ENCODE measurements around the gene DYNLT1. TPM values are rescaled to one million over a fixed set of nuclear protein-coding genes. Genes with fewer than 3 reads are reported as not detected.
"Not testable (repeated sequence)": the region's sequence is repeated elsewhere in the genome, so short reads cannot be mapped to it uniquely, and the experiment has no call there.

Gene DYNLT1
- total and polyA plus RNA-seq, 2 donors from 2014 or later = 145 to 406 TPM

DNA sequence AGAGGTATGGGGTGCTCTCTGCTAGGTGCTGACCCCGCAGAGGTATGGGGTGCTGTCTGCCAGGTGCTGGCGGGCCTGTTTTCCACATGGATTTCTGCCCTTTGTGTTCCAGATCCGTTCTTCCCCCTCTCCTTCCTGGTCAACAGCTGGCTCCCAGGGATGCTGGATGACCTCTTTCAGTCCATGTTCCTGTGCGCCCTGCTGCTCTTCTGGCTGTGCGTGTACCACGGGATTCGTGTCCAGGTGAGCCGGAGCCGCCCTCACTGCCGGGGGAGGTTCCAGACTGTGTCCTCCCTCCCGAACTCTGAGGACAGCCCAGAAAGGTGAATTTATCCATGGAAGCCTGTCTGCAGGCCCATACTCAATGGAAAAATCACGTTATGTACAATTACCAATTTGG, 36.3 kb downstream of the DYNLT1 start:
- DNase-seq (no peak), FAIRE-seq (no peak)
- Histone ChIP-seq H3K9me3 (ENCODE audit: control insufficient read depth in 2 of 3, insufficient read depth in 1 of 3, low read length in 3 of 3) (no peaks in the 10 kb centered on the region), H3K36me3 (ENCODE audit: control insufficient read depth in 2 of 3, insufficient read depth in 3 of 3, low read length in 3 of 3) (peaks cover 2 to 15% (median 4%) of the 10 kb centered on the region in 3 donors), H3K27me3 (ENCODE audit: control insufficient read depth, insufficient read depth, low read length) (no peaks in the 10 kb centered on the region), H3K9ac (ENCODE audit: low read length in 3 of 3) (no peak overlapping the region), H3K4me1 (ENCODE audit: control insufficient read depth in 2 of 3, insufficient read depth in 2 of 3, low read depth in 1 of 3, low read length in 3 of 3) (peaks cover 0 to 9% (median 3%) of the 10 kb centered on the region in 3 donors), H3K4me3 (ENCODE audit: low read length in 3 of 3) (no peak overlapping the region), H3K27ac (ENCODE audit: low read depth in 2 of 2, low read length in 2 of 2) (no peak overlapping the region)
- intact Hi-C loops (cut with DNase I) = loop anchor here (5.0 kb wide), 1 partner anchor 391 kb away; no protein-coding TSS in a partner anchor
- TF ChIP-seq, protein P1, sequence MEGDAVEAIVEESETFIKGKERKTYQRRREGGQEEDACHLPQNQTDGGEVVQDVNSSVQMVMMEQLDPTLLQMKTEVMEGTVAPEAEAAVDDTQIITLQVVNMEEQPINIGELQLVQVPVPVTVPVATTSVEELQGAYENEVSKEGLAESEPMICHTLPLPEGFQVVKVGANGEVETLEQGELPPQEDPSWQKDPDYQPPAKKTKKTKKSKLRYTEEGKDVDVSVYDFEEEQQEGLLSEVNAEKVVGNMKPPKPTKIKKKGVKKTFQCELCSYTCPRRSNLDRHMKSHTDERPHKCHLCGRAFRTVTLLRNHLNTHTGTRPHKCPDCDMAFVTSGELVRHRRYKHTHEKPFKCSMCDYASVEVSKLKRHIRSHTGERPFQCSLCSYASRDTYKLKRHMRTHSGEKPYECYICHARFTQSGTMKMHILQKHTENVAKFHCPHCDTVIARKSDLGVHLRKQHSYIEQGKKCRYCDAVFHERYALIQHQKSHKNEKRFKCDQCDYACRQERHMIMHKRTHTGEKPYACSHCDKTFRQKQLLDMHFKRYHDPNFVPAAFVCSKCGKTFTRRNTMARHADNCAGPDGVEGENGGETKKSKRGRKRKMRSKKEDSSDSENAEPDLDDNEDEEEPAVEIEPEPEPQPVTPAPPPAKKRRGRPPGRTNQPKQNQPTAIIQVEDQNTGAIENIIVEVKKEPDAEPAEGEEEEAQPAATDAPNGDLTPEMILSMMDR (IDR thresholded peaks at IDR 0.05; ENCODE audit: borderline replicate concordance, extremely low read depth, insufficient read depth) = no peak

DNA sequence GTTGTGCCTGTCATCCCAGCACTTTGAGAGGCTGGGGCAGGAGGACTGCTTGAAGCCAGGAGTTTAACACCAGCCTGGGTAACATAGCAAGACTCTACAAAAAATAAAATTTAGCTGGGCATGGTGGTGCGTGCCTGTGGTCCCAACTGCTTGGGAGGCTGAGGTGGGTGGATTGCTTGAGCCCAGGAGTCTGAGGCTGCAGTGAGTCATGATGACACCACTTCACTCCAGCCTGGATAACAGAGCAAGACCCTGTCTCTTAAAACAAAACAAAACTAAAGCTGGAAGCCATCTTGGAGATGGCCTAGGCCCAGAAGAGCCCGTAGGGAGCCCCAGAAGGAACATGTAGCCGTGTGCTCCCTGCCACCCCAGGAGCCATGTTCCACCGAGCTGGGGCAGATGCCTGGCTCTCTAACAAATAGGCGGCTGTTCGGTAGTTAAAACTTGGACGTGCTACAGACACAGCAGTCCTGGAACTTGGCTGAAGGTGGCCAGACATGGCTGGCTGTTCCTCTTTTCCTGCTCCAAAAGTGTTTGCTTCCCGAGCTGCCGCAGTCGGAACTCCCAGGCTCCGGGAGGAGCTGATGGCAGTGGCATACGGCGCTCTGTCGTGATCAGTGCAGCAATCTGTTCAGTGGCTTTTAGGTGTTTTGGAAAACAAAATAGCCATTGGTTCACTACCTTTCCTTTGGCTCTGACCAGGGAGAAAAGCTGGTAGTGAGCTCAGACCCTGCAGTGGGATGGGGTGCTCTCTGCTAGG, 37.0 kb downstream of the DYNLT1 start:
- intact Hi-C loops (cut with DNase I) = loop anchor here (5.0 kb wide), 1 partner anchor 390 kb away; no protein-coding TSS in a partner anchor
- Histone ChIP-seq H3K9me3 (ENCODE audit: control insufficient read depth in 2 of 3, insufficient read depth in 1 of 3, low read length in 3 of 3) (no peaks in the 10 kb centered on the region), H3K4me3 (ENCODE audit: low read length in 3 of 3) (no peak overlapping the region), H3K27me3 (ENCODE audit: control insufficient read depth, insufficient read depth, low read length) (no peaks in the 10 kb centered on the region), H3K36me3 (ENCODE audit: control insufficient read depth in 2 of 3, insufficient read depth in 3 of 3, low read length in 3 of 3) (peaks cover 2 to 15% (median 4%) of the 10 kb centered on the region in 3 donors), H3K4me1 (ENCODE audit: control insufficient read depth in 2 of 3, insufficient read depth in 2 of 3, low read depth in 1 of 3, low read length in 3 of 3) (peaks cover 0 to 9% (median 3%) of the 10 kb centered on the region in 3 donors), H3K9ac (ENCODE audit: low read length in 3 of 3) (no peak overlapping the region), H3K27ac (ENCODE audit: low read depth in 2 of 2, low read length in 2 of 2) (no peak overlapping the region)
- DNase-seq (no peak), FAIRE-seq (no peak)
- TF ChIP-seq, protein P1 (IDR thresholded peaks at IDR 0.05; ENCODE audit: borderline replicate concordance, extremely low read depth, insufficient read depth) = no peak

DNA sequence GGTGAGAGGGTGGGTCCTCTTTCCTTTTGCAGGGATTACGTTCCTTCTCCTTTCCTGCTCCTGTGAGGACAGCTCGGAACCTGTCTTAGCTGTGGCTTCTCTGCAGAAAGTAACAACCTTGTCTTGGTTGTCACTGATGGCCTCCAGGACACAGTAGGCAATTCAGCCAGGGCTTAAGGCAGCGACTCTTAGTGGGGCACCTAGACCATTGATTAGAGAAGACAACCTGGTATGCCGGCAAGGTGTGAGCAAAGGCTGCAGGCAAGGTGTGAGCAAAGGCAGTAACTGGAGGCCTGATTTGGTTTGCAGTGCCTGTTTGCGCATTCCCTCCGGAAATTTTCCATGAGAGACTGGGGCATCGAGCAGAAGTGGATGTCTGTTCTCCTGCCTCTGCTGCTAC, 37.6 kb downstream of the DYNLT1 start:
- FAIRE-seq = no peak
- no peak overlapping the region for H3K27ac ChIP-seq (ENCODE audit: low read depth in 2 of 2, low read length in 2 of 2)
- H3K4me1 ChIP-seq (ENCODE audit: control insufficient read depth in 2 of 3, insufficient read depth in 2 of 3, low read depth in 1 of 3, low read length in 3 of 3) = peaks cover 0 to 7% (median 3%) of the 10 kb centered on the region in 3 donors
- no peaks in the 10 kb centered on the region for H3K27me3 ChIP-seq (ENCODE audit: control insufficient read depth, insufficient read depth, low read length)
- TF ChIP-seq, protein P1 (IDR thresholded peaks at IDR 0.05; ENCODE audit: borderline replicate concordance, extremely low read depth, insufficient read depth) = no peak
- DNase-seq = no peak
- peaks cover 2 to 15% (median 4%) of the 10 kb centered on the region in 3 donors for H3K36me3 ChIP-seq (ENCODE audit: control insufficient read depth in 2 of 3, insufficient read depth in 3 of 3, low read length in 3 of 3)
- no peak overlapping the region for H3K4me3 ChIP-seq (ENCODE audit: low read length in 3 of 3)
- no peak overlapping the region for H3K9ac ChIP-seq (ENCODE audit: low read length in 3 of 3)
- no peaks in the 10 kb centered on the region for H3K9me3 ChIP-seq (ENCODE audit: control insufficient read depth in 2 of 3, insufficient read depth in 1 of 3, low read length in 3 of 3)
- intact Hi-C loops (cut with DNase I) = loop anchor here (5.0 kb wide), 1 partner anchor 390 kb away; no protein-coding TSS in a partner anchor

DNA sequence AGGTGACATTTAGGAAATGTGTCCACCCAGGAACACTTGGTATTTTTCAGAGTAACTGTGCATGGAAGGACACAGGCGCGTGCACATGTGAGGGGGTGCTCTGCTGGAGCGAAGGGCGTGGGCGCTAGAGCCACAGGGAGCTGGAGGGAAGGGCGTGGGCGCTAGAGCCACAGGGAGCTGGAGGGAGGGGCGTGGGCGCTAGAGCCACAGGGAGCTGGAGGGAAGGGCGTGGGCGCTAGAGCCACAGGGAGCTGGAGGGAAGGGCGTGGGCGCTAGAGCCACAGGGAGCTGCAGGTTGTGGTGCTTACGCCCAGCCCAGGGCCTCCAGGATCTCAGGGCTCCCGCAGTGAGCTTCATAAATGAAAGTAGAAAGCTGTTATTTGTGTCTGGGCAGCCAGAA, 38.5 kb downstream of the DYNLT1 start:
- H3K36me3 ChIP-seq (ENCODE audit: control insufficient read depth in 2 of 3, insufficient read depth in 3 of 3, low read length in 3 of 3) = peaks cover 2 to 15% (median 4%) of the 10 kb centered on the region in 3 donors
- H3K9me3 ChIP-seq (ENCODE audit: control insufficient read depth in 2 of 3, insufficient read depth in 1 of 3, low read length in 3 of 3); H3K9ac ChIP-seq (ENCODE audit: low read length in 3 of 3); H3K27me3 ChIP-seq (ENCODE audit: control insufficient read depth, insufficient read depth, low read length); H3K4me1 ChIP-seq (ENCODE audit: control insufficient read depth in 2 of 3, insufficient read depth in 2 of 3, low read depth in 1 of 3, low read length in 3 of 3); H3K27ac ChIP-seq (ENCODE audit: low read depth in 2 of 2, low read length in 2 of 2); FAIRE-seq; H3K4me3 ChIP-seq (ENCODE audit: low read length in 3 of 3); DNase-seq: not testable (repeated sequence)
- intact Hi-C loops (cut with DNase I) = loop anchor here (5.0 kb wide), 1 partner anchor 389 kb away; no protein-coding TSS in a partner anchor
